Measurements from ENCODE around the gene CDH13.

CDH13 gene

GRCh38 chr16:82748026-82748425 is 121.3 kb downstream of the CDH13 start:
- Histone ChIP-seq H3K27me3 (ENCODE audit: insufficient read depth, poor library complexity, severe bottlenecking) (no peaks in the 10 kb centered on the region), H3K27ac (replicated peaks) (no peak overlapping the region), H3K4me3 (replicated peaks; ENCODE audit: insufficient read depth, low read length) (no peak overlapping the region)
- no peak for DNase-seq (ENCODE audit: low read depth in 1 of 2, low spot score in 1 of 2)
- no peak for TF ChIP-seq SPI1 (IDR thresholded peaks at IDR 0.05; ENCODE audit: borderline replicate concordance, low read depth)
- no peak for TF ChIP-seq POLR2AphosphoS5 (IDR thresholded peaks at IDR 0.05; ENCODE audit: low read depth)
- no peak for TF ChIP-seq REST (IDR thresholded peaks at IDR 0.05; ENCODE audit: insufficient replicate concordance, low read depth)
- no peak for TF ChIP-seq CTCF (IDR thresholded peaks at IDR 0.05; ENCODE audit: insufficient read depth, low read length)
- TF ChIP-seq GABPA (IDR thresholded peaks at IDR 0.05; ENCODE audit: low read depth) = no peak

- DNase-seq (ENCODE audit: low read depth in 1 of 2, low spot score in 1 of 2) = no peak
- no peak for TF ChIP-seq CTCF (IDR thresholded peaks at IDR 0.05; ENCODE audit: insufficient read depth, low read length)
- no peak for TF ChIP-seq GABPA (IDR thresholded peaks at IDR 0.05; ENCODE audit: low read depth)
- TF ChIP-seq REST (IDR thresholded peaks at IDR 0.05; ENCODE audit: insufficient replicate concordance, low read depth) = no peak
- no peak for TF ChIP-seq SPI1 (IDR thresholded peaks at IDR 0.05; ENCODE audit: borderline replicate concordance, low read depth)
- no peak for TF ChIP-seq POLR2AphosphoS5 (IDR thresholded peaks at IDR 0.05; ENCODE audit: low read depth)
- Histone ChIP-seq H3K27me3 (ENCODE audit: insufficient read depth, poor library complexity, severe bottlenecking) (no peaks in the 10 kb centered on the region), H3K4me3 (replicated peaks; ENCODE audit: insufficient read depth, low read length) (no peak overlapping the region), H3K27ac (replicated peaks) (no peak overlapping the region)
Observed at GRCh38 chr16:82750068-82750467, 123.3 kb downstream of the CDH13 start.

- no peak for TF ChIP-seq CTCF (IDR thresholded peaks at IDR 0.05; ENCODE audit: insufficient read depth, low read length)
- TF ChIP-seq GABPA (IDR thresholded peaks at IDR 0.05; ENCODE audit: low read depth) = no peak
- no peak for TF ChIP-seq SPI1 (IDR thresholded peaks at IDR 0.05; ENCODE audit: borderline replicate concordance, low read depth)
- no peak for TF ChIP-seq POLR2AphosphoS5 (IDR thresholded peaks at IDR 0.05; ENCODE audit: low read depth)
- TF ChIP-seq REST (IDR thresholded peaks at IDR 0.05; ENCODE audit: insufficient replicate concordance, low read depth) = no peak
- H3K27me3 ChIP-seq (ENCODE audit: insufficient read depth, poor library complexity, severe bottlenecking) = no peaks in the 10 kb centered on the region
- H3K4me3 ChIP-seq (replicated peaks; ENCODE audit: insufficient read depth, low read length) = no peak overlapping the region
- peak in 1 of 2 experiments; percentile 2 for DNase-seq (ENCODE audit: low read depth in 1 of 2, low spot score in 1 of 2)
- H3K27ac ChIP-seq (replicated peaks) = no peak overlapping the region
Observed at GRCh38 chr16:82751020-82751419, 124.3 kb downstream of the CDH13 start.
